Activated CD4-positive, CD25-positive, alpha-beta regulatory T cell (primary cell): Measurements from ENCODE around the gene VPS4B.
A peak's percentile ranks its signal among the peaks of the same experiment; 100 is the strongest.
"Not testable (repeated sequence)": the region's sequence is repeated elsewhere in the genome, so short reads cannot be mapped to it uniquely, and the experiment has no call there.

Source experiments
- DNase-seq, 4 experiments: peaks; one replicate each; lab custom pipeline; 2025; lab: John Stamatoyannopoulos, UW

The VPS4B gene

GRCh38 chr18:63367053-63367953, 55.0 kb downstream of the VPS4B start, which contains the start of gene KDSR:
Gene KDSR (minus strand): TSS chr18:63367206. CDS start chr18:63367118, 88 bp downstream.
- peak; percentile 52 to 70 (median 63) for DNase-seq

DNA sequence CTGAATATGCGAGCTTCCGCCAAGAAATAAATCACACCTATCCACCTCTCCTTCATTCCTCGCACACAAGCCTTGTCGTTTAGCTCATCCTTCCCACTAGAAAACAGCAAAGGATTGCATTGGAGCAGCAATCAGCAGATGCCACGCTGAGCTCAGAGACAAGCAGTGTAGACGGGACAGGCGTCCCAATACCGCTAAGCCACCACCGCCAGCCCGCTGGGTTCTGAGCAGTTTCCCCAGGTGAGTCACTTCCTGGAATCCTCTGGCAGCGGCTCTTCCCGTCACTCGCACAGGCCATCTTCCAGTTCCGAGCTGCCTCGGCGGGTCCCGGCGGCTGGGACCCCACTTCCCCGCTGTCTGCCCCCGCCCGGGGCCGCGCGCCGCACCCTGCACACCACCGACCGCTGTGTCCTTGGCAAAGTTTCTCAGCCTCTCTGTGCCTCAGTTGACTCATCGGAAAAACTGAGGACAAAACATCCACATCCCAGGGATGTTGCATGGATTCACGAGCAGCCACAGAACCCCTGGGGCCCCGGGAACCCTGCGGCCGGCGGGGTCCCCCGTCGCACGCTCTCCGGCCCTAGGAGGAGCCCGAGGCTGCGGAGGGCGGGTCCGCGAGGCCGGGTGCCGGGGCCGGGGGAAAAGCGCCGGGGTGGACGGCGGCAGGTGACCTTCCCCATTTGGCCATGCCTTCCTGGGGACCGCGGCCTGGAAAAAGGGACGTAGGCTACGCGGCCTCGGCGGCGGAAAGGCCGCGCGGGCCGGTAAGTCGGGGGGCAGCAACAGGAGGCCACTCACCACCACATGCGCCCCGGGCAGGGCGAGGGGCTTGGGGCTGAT, 55.8 kb downstream of the VPS4B start:
- DNase-seq = peak; percentile 25 to 34 (median 28)

GRCh38 chr18:63365876-63366212, 56.4 kb downstream of the VPS4B start:
- no peak for DNase-seq

DNA sequence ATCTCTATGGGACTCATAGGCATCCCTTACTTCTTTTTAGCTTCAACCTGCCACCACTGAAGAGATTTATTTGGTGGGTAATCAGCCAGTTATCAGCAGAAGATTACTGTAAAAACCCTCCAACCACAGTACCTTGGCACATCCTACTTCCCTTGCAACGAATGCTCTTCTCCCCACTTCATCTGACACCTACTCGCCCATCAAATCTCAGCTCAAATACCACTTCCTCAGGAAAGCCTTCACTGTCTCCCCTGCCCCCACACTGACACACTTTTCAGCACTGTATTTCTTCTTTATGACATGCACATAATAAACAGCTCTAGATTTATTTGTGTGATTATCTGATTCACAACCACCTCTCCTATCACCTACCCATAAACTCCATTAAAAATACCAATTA, 58.3 kb downstream of the VPS4B start:
- DNase-seq = peak in 1 of 4 experiments; percentile 3

DNA sequence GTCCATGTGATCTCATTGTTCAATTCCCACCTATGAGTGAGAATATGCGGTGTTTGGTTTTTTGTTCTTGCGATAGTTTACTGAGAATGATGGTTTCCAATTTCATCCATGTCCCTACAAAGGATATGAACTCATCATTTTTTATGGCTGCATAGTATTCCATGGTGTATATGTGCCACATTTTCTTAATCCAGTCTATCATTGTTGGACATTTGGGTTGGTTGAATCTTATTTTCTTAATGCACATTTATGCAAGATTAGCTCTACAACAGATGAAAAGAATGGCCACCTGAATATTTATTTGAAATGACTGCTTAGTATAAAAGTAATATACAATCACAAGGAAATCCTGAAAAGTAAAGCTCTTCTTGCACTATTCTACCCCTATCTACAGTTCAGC, 58.9 kb downstream of the VPS4B start:
- DNase-seq = not testable (repeated sequence)

GRCh38 chr18:63356272-63356896, 65.9 kb downstream of the VPS4B start:
- DNase-seq = no peak

- DNase-seq = no peak
Observed at GRCh38 chr18:63350230-63350629, 72.0 kb downstream of the VPS4B start.

DNA sequence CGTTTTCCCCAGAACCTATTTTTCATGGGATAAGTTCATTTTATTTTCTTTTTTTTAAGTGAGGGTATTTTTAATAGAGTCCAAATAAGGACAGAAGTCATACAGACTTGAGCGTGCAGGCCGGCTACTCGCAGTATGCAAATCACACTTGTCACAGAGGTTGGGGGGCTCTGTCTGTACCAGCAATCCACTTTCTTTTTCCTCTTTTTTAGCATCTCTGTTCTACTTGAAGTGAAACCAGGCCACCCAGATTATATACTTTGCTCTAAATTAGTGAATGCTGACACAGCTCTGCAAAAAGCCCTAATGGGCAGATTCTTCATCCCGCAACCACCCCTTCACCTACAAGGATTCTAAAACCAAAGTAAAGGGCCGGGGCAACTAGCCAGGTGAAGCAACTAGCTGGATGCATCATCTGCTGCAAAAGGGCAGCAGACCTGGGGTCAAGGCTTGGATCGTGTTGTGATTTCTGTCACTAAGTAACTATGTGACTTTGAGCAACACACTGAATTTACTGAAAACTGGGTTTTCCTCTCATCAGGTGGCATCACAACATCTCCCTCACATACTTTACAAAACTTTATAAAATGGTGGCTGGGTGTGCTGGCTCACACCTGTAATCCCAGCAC, 73.7 kb downstream of the VPS4B start:
- DNase-seq = no peak

DNA sequence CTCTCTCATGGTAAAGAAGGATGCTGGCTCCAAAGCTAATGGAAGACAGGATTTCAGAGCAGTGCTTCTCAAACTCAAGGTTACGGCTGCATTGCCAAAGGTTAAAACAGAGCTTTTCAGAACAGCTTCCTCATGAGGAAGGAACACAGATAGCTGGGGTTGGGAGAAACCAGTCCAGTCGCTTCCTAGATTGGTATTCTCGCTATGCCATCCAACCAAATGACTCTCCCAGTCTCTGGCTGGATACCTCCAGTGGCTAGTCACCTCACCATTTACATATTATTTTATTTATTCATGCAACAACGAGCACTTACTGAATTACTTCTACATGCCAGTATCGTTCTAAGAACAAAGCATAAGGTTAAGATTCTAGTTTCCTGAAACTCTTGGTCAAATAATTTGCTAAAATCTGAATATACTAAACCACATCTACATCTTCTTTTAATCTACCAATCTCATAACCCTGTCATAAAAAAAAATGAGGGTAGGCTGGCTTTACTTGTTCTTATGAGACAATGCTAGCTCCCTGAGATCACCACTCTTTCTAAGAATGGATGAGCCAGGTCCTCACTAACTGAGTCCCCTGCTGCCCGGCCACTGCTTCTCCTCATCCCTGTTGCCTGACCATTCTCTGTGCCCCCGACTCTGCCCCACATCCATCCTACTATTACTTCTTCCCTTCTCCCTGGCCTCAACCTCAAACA, 75.6 kb downstream of the VPS4B start:
- DNase-seq = no peak

DNA sequence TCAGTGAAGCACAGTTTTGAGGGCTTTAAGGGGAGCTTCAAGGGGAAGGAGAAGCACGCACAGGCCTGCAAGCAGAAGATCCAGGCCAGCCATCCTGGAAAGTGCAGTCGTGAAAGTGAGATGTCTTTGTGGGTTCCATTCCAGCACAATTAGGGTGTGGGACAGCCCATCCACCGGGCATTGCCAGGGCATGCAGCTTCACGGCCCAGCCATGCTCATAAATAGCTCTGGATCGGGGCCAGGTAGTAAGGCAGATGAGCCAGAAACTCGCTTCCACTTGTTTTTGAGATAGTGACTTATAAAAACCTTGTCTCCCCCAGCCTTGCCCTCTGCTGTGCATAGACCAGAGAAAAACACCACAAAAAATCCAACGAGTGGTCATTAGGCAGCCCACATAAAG, 76.2 kb downstream of the VPS4B start:
- DNase-seq = no peak

DNA sequence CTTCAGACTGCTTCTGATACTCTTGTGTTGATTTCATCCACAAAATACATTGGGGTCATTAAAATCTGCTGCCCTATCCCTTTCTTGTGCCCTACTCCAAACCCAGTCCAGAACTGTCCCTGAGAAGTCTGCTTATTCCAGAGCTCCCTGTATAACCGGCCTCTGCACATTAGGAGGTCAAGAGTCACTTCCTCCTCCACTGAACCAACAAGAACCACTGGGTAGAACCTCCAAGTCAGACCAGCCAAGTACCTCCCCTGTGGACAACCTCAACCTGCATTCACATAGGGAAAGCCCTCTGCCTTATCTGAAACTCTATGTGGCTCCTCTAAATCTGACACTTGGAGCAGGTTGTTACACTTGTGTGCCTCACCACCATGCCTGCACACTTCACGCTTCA, 77.4 kb downstream of the VPS4B start:
- DNase-seq = no peak

GRCh38 chr18:63344263-63344662, 78.0 kb downstream of the VPS4B start:
- no peak for DNase-seq

DNA sequence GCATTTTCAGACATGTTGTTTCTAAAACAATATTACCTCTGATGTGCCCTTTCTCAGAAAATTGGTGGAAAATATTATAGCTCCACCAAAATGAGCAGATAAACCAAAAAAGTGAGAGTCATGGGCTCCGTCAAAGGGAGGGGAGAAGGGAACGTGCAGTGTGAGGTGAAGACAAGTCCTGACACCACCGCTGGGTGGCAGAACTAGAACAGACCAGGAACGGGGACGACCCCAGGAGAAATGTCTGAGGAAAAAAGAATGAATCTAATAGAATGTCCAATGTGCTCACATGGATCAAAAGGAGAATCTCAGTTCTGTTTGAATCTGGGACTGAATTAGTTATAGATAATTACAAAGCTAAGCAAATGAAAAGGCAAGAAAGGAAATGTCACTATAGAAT, 80.1 kb downstream of the VPS4B start:
- peak in 1 of 4 experiments; percentile 1 for DNase-seq

GRCh38 chr18:63339920-63340484, 82.3 kb downstream of the VPS4B start:
- DNase-seq = peak in 2 of 4 experiments; percentile 2 to 19
